ENCODE measurements around the gene NEUROG3.
"Not testable (repeated sequence)": the region's sequence is repeated elsewhere in the genome, so short reads cannot be mapped to it uniquely, and the experiment has no call there.

Gene NEUROG3

GRCh38 chr10:69571618-69572158, 1.5 kb downstream of the NEUROG3 start:
- DNase-seq (ENCODE audit: low spot score), result no peak

DNA sequence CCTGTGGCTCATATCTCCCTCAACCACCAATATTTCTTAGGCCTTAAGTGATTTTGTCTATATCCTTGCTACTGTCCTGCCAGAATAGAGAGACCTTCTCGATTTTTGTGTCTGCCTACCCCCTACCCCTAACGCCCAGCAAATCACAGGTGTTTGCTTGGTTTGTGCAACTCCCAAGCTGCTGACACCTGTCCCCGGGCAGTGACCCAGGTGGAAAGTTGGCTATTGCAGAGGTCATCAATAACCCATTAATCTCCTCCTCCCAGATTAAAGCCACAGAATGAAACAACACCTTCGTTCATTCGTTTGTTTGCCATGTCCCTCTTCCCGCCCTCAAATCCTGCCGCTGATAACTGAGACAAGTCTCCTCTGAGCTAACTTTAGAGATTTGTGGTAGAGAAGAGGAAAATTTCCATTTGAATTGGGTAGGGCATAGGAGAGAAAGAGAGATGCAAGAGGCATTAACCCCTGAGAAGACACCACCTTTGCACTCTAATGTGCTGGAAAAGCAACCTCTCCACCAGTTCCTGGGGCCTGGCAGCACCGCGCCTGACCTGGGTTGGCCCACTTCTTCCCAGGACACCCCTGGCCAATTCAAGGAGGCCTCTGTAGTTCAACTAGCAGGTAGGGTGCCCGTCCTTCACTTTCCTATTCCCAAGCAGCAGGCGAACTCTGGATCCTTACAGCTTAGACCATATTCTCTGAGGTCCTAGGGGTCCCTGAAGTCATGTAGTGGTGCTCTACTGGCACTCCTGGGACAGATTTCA, 3.0 kb downstream of the NEUROG3 start:
- DNase-seq (ENCODE audit: low spot score), result no peak

GRCh38 chr10:69569396-69569934, 3.8 kb downstream of the NEUROG3 start:
- DNase-seq (ENCODE audit: low spot score), result no peak

DNA sequence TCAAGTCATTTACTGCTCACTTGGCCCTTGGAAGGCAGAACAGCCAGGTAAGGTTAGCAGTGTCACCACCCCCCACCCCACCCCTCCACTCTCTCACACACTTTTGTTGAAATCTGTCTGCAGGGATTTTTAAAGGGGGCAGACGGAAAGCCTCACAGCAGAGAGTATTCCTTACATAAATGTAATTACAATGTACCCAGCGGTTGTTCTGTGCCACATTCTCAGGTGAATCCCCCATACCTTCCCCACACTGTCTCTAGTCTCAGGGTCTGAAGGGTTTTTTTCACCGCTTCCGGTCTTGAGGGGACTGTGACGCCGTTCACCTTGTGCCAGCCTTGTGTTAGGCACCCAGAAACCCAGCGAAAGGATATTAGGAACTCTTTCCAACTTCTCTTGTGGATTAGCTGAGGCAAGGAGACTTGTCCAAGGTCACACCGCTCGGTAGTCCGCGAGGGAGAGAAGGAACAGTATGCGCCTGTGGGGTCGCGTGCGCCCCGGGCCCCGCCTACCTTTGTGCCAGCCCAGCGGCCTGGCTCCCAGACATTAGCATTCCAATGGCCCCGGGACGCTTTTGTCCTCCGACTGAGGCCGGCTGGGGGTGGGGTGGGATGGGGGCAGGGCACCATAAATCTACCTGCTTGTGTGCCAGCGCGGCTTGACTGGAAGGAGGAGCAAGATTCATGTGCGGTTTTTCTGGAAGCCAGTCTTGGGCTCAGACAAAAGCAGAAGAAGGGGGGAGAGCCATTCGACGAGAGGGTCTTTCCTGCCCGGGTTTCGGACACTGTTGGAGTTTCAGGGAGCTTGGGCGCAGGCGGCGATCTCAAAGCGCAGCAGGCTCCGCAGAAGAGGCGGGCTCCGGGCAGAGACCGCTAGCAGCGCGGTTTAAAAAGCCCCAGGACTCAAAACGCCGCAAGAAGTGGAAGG, 4.5 kb downstream of the NEUROG3 start:
- DNase-seq (ENCODE audit: low spot score), result no peak

DNA sequence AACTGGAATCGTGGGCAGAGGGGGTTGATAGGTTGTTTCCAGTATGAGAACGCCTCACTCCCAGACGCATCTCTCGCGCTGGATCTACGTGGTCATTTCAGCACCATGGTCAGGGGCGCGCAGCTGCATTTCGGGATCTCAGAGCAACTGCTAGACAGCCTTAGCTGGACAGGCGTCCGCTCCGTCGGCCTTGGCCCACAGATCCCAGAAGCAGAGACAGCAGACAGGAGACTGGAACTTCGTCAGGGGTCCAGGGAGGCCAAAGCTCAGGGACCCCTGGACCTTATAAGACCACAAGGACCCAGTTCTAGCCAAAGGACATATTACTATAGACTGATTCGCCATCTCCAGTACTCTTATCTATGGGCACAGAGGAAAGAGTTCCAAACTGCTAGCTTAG, 5.3 kb downstream of the NEUROG3 start:
- no peak for DNase-seq (ENCODE audit: low spot score)

DNA sequence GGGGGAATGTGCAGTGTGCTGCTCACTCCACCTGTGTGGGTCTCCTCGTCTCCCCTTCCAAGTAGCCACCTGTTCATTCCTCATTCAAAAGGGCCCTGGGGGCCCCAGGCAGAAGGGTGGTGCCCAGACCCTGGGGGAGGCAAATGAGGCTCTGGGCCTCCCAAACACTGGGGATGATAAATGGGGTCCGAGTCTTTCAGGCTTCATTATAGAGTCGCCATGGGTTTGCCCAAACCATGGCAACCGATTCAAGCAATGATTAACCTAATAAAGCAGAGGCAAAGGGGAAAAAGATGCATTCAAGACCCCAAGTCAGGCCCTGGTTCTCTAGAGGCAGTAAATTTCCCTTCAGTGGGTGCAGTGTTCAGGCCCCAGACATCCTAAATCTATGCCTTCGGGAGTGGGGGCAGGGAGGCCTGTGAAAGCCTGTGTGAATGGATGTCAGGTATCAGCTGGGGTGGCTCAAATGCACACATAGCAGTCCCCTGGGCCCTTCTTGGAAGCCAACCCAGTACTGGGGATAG, 10.4 kb downstream of the NEUROG3 start:
- DNase-seq (ENCODE audit: low spot score), result no peak

DNA sequence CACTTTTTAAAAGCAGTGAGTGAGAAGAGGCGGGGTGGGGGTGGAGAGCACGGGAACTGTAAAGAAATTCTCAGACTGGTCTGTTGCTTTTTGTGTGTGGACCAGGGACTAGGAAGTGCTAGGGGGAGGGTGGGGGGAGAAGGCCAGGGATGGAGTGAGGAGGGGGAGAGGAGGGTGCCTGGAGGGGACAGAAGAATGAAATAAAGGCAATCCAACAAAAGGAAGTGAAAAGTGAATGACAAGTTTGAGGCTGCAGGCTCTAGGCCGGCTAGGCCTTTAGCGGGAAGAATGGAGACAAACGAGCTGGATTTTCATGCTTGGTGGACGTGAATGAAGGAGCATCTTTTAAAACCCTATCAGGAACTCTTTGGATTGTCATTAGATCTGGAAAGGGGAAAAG, 13.7 kb downstream of the NEUROG3 start:
- no peak for DNase-seq (ENCODE audit: low spot score)

DNA sequence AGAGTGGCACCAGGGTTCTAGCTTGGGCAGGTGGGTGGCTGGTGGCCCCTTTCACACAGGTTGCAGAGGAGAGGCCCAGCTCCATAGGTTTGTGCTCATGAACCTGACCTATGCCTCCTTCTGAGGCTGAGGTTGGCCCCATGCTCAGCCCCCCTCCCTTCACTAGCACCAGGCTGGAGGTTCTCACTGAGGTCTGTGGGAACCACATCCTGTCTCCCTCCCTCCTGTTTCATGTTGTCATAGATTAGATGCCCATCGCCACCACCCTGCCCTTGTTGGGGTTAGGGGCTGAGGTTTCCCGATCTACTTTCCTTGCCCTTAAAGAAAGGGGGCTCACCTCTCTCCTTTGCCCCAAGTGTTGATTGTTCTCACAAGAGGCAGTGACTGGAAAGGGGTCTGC, 14.7 kb downstream of the NEUROG3 start:
- no peak for DNase-seq (ENCODE audit: low spot score)

- DNase-seq (ENCODE audit: low spot score), result no peak
These were observed 18.6 kb downstream of the NEUROG3 start for GRCh38 chr10:69554611-69555010.

DNA sequence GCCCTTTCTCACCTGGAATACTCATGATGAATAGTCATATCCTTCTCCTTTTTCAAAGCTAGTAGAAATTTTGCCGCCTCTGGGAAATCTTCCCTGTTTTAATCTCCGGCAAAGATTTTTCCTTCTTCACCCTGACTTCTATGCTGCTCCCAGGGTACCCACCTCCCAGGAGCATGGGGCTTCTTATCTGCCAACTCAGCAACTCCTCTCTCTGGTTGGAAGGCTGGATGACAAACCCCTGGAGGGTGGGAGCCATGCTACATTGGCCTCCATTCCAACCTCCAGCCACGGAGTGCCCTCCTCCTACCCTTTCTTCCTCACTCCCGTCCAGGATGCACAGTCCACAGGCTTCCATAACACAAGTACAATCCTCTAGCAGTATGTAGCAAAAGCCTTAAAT, 19.9 kb downstream of the NEUROG3 start:
- DNase-seq (ENCODE audit: low spot score), result no peak

DNA sequence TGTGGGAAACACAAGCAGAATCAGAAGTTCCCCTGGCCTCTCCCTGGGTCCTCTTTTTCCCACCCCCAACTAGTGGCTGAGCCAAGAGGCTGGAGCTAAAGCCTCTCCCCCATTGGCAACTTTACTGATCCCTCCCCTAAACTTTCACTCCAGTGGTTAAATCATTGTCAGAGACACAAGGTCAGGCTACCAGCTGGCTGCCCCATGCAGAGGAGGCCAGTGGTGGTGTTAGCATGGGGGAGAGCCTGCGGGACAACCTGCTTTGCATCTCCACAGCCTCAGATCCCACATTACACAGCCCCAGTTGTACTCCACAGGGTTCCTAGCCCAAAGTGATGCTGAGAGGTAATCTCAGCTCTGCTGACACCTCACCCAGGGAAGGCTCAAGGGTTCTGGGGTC, 21.0 kb downstream of the NEUROG3 start:
- no peak for DNase-seq (ENCODE audit: low spot score)

GRCh38 chr10:69549959-69550358, 23.3 kb downstream of the NEUROG3 start:
- peak; percentile 14 for DNase-seq (ENCODE audit: low spot score)

- no peak for DNase-seq (ENCODE audit: low spot score)
These were observed 31.8 kb downstream of the NEUROG3 start for GRCh38 chr10:69541463-69541862.

DNA sequence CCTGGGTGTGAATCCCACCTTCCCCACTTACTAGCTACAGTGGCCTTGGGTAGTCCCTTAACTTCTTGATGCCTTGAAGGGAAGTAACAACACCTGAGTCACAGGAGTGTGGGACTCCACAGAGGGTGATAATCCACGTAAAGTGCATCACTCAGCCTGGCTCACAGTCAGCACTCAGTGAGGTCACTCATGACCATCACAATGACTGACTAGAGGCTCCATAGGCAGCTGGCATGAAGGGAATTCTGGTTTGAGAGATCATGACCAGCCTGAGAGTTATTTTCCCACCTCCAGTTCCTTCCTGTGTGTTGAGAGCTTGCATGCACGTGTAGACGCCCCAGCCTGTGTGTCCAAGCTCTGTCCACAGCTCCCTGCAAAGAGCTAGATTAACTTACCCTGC, 34.8 kb downstream of the NEUROG3 start:
- no peak for DNase-seq (ENCODE audit: low spot score)

DNA sequence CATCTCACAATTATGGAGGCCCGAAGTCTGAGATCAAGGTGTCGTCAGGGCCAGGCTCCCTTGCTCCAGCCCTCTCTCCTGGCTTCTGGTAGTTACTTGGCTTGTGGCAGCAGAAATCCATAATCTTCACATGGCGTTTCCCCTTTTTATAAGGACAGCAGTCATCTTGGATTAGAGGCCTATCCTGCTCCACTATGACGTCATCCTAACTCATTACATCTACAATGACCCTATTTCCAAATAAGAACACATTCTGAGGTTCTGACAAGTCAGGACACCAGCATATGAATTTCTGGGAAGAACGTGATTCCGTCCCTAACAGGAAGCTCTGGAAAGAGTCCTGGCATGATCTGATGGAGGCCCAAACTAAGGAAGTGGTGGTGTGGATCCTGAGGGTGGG, 35.8 kb downstream of the NEUROG3 start:
- no peak for DNase-seq (ENCODE audit: low spot score)

GRCh38 chr10:69536521-69536920, 36.7 kb downstream of the NEUROG3 start:
- not testable (repeated sequence) for DNase-seq (ENCODE audit: low spot score)

GRCh38 chr10:69533658-69534057, 39.6 kb downstream of the NEUROG3 start:
- DNase-seq (ENCODE audit: low spot score), result no peak

DNA sequence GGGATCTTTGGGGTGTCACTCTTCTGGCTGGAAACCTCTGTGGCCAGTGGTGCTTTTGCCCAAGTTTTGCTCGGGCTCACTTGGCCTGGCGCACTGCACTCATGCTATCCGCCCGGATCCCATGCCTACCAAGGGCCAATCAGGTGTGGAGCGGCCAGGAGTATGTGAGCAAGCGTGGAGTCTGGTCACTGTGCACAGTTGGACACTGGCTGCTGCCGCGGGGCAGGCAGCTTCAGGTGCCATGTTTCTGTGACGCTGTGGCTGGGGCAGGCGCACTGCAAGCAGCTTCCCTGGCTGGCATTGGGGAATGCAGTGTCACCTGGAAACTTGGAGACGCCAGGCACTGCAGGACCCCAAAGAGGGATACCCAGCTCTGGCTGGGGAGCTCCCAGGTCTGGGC, 45.3 kb downstream of the NEUROG3 start:
- DNase-seq (ENCODE audit: low spot score), result no peak
